Fibroblast of skin of back (primary cell): Measurements from ENCODE around the gene PIGQ.
"Not testable (repeated sequence)": the region's sequence is repeated elsewhere in the genome, so short reads cannot be mapped to it uniquely, and the experiment has no call there.

ENCODE experiments used
- DNase-seq: peaks from one replicate; pipeline ENCODE4 v3.0.0-alpha.2; 2013

PIGQ gene

GRCh38 chr16:586645-587590 lies 17.1 kb downstream of the PIGQ start:
- DNase-seq, result no peak

- DNase-seq, result peak; percentile 67
Observed at GRCh38 chr16:588639-588888, 18.8 kb downstream of the PIGQ start.

- peak; percentile 92 for DNase-seq
Observed at GRCh38 chr16:588889-589657, 19.3 kb downstream of the PIGQ start.

GRCh38 chr16:589658-590187 lies 20.0 kb downstream of the PIGQ start, which contains the start of gene RAB40C:
TSS of gene RAB40C (plus strand) at chr16:590066. CDS start at chr16:590292, 226 bp downstream.
- peak; percentile 96 for DNase-seq

GRCh38 chr16:590188-590814 lies 20.5 kb downstream of the PIGQ start:
- peak; percentile 43 for DNase-seq

GRCh38 chr16:590815-591200 lies 21.0 kb downstream of the PIGQ start:
- DNase-seq, result no peak

GRCh38 chr16:591231-591630 lies 21.5 kb downstream of the PIGQ start:
- peak; percentile 41 for DNase-seq

GRCh38 chr16:591892-592517 lies 22.2 kb downstream of the PIGQ start:
- DNase-seq, result no peak

GRCh38 chr16:592518-593306 lies 22.9 kb downstream of the PIGQ start:
- no peak for DNase-seq

- no peak for DNase-seq
Observed at GRCh38 chr16:593406-593805, 23.6 kb downstream of the PIGQ start.

GRCh38 chr16:593807-594206 lies 24.0 kb downstream of the PIGQ start:
- DNase-seq, result no peak

GRCh38 chr16:595094-595528 lies 25.3 kb downstream of the PIGQ start:
- no peak for DNase-seq

GRCh38 chr16:595942-596735 lies 26.4 kb downstream of the PIGQ start:
- DNase-seq, result no peak

GRCh38 chr16:596736-597060 lies 26.9 kb downstream of the PIGQ start:
- DNase-seq, result no peak

- DNase-seq, result not testable (repeated sequence)
Observed at GRCh38 chr16:597655-598054, 27.9 kb downstream of the PIGQ start.

GRCh38 chr16:598823-599739 lies 29.3 kb downstream of the PIGQ start:
- no peak for DNase-seq

GRCh38 chr16:600781-601180 lies 31.0 kb downstream of the PIGQ start:
- no peak for DNase-seq

GRCh38 chr16:603933-604332 lies 34.2 kb downstream of the PIGQ start:
- DNase-seq, result no peak

- DNase-seq, result no peak
Observed at GRCh38 chr16:606656-607307, 37.0 kb downstream of the PIGQ start.
